Testis (tissue), 2 donors: Measurements from ENCODE around the gene ST8SIA5.

Experiments used
- POLR2A ChIP-seq: fragments of 450-650 bp; IDR thresholded peaks from one replicate; pipeline ENCODE4 v1.6.1; 2017; ENCODE audit warnings: antibody characterized with exemption, mild to moderate bottlenecking, moderate library complexity
- TF ChIP-seq, protein P1 (sequence below), 3 experiments: fragments of 450-650 bp in 2 of 3; fragments of 200-600 bp in 1 of 3; sonication (generic) in 1 of 3; IDR thresholded peaks; one replicate each; pipeline ENCODE4 v1.5.1; 2016 to 2019; ENCODE audit warnings: antibody characterized with exemption in 3 of 3, mild to moderate bottlenecking in 2 of 3, moderate library complexity in 1 of 3

DNA sequence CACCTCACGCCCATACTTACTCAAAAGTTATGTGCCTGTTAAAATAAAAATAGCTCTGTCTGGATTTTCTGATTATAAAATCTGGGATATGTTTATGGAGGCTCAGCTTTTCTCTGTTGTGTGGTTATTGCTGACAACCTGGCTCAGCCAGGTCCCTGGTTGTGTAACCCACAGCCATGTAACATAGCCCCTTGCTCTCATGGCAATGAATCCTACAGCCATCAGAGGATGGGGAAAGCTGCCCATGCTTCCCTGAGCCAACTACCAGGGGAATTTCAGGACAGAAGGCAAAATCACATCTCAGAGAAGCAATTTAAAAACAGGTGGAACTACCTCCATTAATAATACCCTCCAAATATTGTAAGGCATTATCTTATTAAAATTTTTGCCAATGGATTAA, 29.7 kb downstream of the ST8SIA5 start:
- TF ChIP-seq, protein P1, sequence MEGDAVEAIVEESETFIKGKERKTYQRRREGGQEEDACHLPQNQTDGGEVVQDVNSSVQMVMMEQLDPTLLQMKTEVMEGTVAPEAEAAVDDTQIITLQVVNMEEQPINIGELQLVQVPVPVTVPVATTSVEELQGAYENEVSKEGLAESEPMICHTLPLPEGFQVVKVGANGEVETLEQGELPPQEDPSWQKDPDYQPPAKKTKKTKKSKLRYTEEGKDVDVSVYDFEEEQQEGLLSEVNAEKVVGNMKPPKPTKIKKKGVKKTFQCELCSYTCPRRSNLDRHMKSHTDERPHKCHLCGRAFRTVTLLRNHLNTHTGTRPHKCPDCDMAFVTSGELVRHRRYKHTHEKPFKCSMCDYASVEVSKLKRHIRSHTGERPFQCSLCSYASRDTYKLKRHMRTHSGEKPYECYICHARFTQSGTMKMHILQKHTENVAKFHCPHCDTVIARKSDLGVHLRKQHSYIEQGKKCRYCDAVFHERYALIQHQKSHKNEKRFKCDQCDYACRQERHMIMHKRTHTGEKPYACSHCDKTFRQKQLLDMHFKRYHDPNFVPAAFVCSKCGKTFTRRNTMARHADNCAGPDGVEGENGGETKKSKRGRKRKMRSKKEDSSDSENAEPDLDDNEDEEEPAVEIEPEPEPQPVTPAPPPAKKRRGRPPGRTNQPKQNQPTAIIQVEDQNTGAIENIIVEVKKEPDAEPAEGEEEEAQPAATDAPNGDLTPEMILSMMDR (IDR thresholded peaks at IDR 0.05): no peak
- TF ChIP-seq POLR2A: no peak
